ENCODE data around the gene KLK3. TPM values are rescaled to one million over a fixed set of nuclear protein-coding genes. Genes with fewer than 3 reads are reported as not detected.

Gene KLK3
- total RNA-seq, 1 donor from 2014 or later, result not detected

DNA sequence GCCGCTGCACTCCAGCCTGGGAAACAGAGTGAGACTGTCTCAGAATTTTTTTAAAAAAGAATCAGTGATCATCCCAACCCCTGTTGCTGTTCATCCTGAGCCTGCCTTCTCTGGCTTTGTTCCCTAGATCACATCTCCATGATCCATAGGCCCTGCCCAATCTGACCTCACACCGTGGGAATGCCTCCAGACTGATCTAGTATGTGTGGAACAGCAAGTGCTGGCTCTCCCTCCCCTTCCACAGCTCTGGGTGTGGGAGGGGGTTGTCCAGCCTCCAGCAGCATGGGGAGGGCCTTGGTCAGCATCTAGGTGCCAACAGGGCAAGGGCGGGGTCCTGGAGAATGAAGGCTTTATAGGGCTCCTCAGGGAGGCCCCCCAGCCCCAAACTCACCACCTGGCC, 18.3 kb downstream of the KLK3 start, which contains the start of gene KLK2:
KLK2 (plus strand) TSS at position 384 of the 400 bp plus-strand sequence. CDS start 35 bp downstream, outside the sequence.
- TF ChIP-seq, protein P1, sequence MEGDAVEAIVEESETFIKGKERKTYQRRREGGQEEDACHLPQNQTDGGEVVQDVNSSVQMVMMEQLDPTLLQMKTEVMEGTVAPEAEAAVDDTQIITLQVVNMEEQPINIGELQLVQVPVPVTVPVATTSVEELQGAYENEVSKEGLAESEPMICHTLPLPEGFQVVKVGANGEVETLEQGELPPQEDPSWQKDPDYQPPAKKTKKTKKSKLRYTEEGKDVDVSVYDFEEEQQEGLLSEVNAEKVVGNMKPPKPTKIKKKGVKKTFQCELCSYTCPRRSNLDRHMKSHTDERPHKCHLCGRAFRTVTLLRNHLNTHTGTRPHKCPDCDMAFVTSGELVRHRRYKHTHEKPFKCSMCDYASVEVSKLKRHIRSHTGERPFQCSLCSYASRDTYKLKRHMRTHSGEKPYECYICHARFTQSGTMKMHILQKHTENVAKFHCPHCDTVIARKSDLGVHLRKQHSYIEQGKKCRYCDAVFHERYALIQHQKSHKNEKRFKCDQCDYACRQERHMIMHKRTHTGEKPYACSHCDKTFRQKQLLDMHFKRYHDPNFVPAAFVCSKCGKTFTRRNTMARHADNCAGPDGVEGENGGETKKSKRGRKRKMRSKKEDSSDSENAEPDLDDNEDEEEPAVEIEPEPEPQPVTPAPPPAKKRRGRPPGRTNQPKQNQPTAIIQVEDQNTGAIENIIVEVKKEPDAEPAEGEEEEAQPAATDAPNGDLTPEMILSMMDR (IDR thresholded peaks at IDR 0.05; ENCODE audit: insufficient read depth, low read length, poor library complexity, severe bottlenecking), result no peak
- peaks cover 11% of the 10 kb centered on the region for H3K27me3 ChIP-seq (ENCODE audit: control insufficient read depth, insufficient read depth, low read length)
- no peak for DNase-seq (ENCODE audit: low read depth)

DNA sequence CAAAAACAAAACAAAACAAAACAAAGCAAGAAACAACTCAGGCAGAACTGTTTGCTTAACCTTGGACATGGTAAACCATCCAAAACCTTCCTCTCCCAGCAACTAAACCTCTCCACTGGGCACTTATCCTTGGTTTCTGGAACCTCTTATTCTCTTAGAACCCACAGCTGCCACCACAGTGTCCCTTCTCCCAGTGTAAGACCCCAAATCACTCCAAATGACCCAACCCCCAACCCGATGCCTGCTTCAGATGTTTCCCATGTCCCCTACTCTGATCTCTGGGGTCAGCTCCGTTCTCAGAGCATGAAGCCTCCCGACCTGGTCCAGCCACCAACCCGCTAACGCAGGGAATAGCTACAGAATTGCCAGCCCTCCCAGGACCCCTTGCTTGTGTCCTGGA, 19.5 kb downstream of the KLK3 start:
- peaks cover 11% of the 10 kb centered on the region for H3K27me3 ChIP-seq (ENCODE audit: control insufficient read depth, insufficient read depth, low read length)
- TF ChIP-seq, protein P1 (IDR thresholded peaks at IDR 0.05; ENCODE audit: insufficient read depth, low read length, poor library complexity, severe bottlenecking), result no peak
- no peak for DNase-seq (ENCODE audit: low read depth)
- no peaks in the 10 kb centered on the region for H3K36me3 ChIP-seq (ENCODE audit: control insufficient read depth, insufficient read depth, low read length)
- no peak overlapping the region for H3K4me3 ChIP-seq (ENCODE audit: low read depth, low read length)

More for the DNA sequence above, 18.3 kb downstream of the KLK3 start, which contains the start of gene KLK2:
- no peaks in the 10 kb centered on the region for H3K36me3 ChIP-seq (ENCODE audit: control insufficient read depth, insufficient read depth, low read length)
- no peak within 1 kb of the TSS for H3K4me3 ChIP-seq (ENCODE audit: low read depth, low read length)

DNA sequence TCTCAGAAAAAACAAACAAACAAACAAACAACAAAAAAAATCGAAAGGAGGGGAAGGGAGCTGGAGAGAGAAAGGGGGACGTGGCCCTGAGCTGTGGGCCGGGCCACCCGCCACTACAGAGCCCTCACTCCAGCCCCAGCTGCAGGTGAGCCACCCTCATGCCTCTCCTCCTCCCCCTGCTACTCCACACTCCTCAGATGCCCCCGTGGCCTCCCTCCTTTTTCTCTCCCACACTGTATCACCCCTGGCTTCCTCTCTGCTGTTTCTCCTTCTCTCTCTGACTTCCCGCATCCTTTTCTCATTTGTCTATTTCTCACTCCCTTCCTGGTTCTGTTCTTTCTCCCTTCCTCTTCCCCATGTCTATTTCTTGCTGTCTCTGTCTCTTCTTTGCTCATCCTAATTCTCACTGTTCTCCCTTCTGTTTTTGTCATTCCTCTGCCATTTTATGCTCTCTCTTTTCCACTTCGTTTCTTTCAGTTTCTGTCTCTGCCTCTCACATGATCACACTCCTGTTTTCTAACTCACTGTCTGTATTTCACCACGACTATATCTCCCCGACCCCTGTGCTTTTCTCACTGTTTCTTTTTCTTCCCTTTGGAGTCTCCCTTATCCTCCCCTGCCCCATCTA, 21.2 kb downstream of the KLK3 start:
- DNase-seq (ENCODE audit: low read depth), result no peak
- Histone ChIP-seq H3K4me3 (ENCODE audit: low read depth, low read length) (no peak overlapping the region), H3K27me3 (ENCODE audit: control insufficient read depth, insufficient read depth, low read length) (peaks cover 11% of the 10 kb centered on the region), H3K36me3 (ENCODE audit: control insufficient read depth, insufficient read depth, low read length) (no peaks in the 10 kb centered on the region)
- TF ChIP-seq, protein P1 (IDR thresholded peaks at IDR 0.05; ENCODE audit: insufficient read depth, low read length, poor library complexity, severe bottlenecking), result no peak

DNA sequence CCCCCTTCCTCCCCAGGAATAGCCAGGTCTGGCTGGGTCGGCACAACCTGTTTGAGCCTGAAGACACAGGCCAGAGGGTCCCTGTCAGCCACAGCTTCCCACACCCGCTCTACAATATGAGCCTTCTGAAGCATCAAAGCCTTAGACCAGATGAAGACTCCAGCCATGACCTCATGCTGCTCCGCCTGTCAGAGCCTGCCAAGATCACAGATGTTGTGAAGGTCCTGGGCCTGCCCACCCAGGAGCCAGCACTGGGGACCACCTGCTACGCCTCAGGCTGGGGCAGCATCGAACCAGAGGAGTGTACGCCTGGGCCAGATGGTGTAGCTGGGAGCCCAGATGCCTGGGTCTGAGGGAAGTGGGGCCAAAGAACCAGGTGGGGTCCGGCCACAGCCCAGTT, 21.7 kb downstream of the KLK3 start:
- DNase-seq (ENCODE audit: low read depth), result no peak
- H3K36me3 ChIP-seq (ENCODE audit: control insufficient read depth, insufficient read depth, low read length), result no peaks in the 10 kb centered on the region
- no peak overlapping the region for H3K4me3 ChIP-seq (ENCODE audit: low read depth, low read length)
- H3K27me3 ChIP-seq (ENCODE audit: control insufficient read depth, insufficient read depth, low read length), result peaks cover 11% of the 10 kb centered on the region
- TF ChIP-seq, protein P1 (IDR thresholded peaks at IDR 0.05; ENCODE audit: insufficient read depth, low read length, poor library complexity, severe bottlenecking), result no peak

DNA sequence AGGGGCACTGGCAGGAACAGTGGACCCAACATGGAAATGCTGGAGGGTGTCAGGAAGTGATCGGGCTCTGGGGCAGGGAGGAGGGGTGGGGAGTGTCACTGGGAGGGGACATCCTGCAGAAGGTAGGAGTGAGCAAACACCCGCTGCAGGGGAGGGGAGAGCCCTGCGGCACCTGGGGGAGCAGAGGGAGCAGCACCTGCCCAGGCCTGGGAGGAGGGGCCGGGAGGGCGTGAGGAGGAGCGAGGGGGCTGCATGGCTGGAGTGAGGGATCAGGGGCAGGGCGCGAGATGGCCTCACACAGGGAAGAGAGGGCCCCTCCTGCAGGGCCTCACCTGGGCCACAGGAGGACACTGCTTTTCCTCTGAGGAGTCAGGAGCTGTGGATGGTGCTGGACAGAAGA, 22.6 kb downstream of the KLK3 start:
- peaks cover 11% of the 10 kb centered on the region for H3K27me3 ChIP-seq (ENCODE audit: control insufficient read depth, insufficient read depth, low read length)
- TF ChIP-seq, protein P1 (IDR thresholded peaks at IDR 0.05; ENCODE audit: insufficient read depth, low read length, poor library complexity, severe bottlenecking), result no peak
- DNase-seq (ENCODE audit: low read depth), result no peak
- H3K4me3 ChIP-seq (ENCODE audit: low read depth, low read length), result no peak overlapping the region
- H3K36me3 ChIP-seq (ENCODE audit: control insufficient read depth, insufficient read depth, low read length), result no peaks in the 10 kb centered on the region

DNA sequence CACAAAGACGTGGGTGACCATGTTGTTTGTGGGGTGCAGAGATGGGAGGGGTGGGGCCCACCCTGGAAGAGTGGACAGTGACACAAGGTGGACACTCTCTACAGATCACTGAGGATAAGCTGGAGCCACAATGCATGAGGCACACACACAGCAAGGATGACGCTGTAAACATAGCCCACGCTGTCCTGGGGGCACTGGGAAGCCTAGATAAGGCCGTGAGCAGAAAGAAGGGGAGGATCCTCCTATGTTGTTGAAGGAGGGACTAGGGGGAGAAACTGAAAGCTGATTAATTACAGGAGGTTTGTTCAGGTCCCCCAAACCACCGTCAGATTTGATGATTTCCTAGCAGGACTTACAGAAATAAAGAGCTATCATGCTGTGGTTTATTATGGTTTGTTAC, 24.1 kb downstream of the KLK3 start:
- DNase-seq (ENCODE audit: low read depth), result no peak
- Histone ChIP-seq H3K27me3 (ENCODE audit: control insufficient read depth, insufficient read depth, low read length) (peaks cover 8% of the 10 kb centered on the region), H3K4me3 (ENCODE audit: low read depth, low read length) (no peak overlapping the region), H3K36me3 (ENCODE audit: control insufficient read depth, insufficient read depth, low read length) (no peaks in the 10 kb centered on the region)
- TF ChIP-seq, protein P1 (IDR thresholded peaks at IDR 0.05; ENCODE audit: insufficient read depth, low read length, poor library complexity, severe bottlenecking), result no peak

Data from kidney epithelial cell (primary cell).